ENCODE measurements around the gene MB. TPM values are rescaled to one million over a fixed set of nuclear protein-coding genes. Genes with fewer than 3 reads are reported as not detected.

The MB gene
- total RNA-seq, 1 experiment from 2014 or later, result 0.77 TPM

DNA sequence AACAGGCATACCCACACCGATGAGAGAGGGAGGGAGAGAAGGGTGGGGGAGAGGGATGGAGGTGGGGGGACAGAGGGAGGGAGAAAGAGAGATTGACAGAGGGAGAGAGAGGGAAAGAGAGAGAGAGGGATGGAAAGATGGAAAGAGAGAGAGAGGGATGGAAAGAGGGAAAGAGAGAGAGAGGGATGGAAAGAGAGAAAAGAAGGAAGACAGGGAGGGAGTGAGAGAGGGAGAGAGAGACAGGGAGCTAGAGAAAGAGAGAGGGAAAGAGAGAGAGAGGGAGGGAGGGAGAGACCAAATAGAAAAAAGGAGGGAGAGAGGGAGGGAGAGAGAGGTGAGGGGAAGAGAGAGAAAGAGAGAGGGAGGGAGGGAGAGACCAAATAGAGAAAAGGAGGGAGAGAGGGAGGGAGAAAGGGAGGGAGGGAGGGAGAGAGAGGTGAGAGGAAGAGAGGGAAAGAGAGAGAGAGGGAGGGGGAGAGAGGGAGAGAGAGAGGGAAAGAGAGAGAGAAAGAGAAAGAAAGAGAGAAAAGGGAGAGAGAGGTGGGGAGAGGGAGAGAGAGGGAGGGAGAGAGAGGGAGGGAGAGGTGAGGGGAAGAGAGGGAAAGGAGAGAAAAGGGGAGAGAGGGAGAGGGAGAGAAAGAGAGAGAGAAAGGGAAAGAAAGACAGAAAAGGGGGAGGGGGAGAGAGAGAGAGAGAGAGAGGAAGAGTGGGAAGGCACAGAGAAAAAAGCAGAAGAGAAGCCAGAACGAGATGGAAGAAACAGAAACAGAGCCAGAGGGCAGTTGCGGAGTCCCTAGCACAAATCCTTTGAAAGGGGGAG, 23.8 kb downstream of the MB start:
- Histone ChIP-seq H3K36me3 (ENCODE audit: control insufficient read depth, insufficient read depth, low read length) (no peaks in the 10 kb centered on the region), H3K4me3 (ENCODE audit: low read depth, low read length) (no peak overlapping the region), H3K27me3 (replicated peaks; ENCODE audit: control insufficient read depth, insufficient read depth, low read length) (no peaks in the 10 kb centered on the region), H3K4me1 (peaks cover 29% of the 10 kb centered on the region), H3K9me3 (no peaks in the 10 kb centered on the region)
- Mint-ChIP-seq H3K27me3 (ENCODE audit: insufficient read depth, unreplicated experiment) (no peaks in the 10 kb centered on the region), H3K4me3 (ENCODE audit: unreplicated experiment) (no peak overlapping the region), H3K27ac (ENCODE audit: unreplicated experiment) (no peak overlapping the region), H3K9me3 (ENCODE audit: unreplicated experiment) (no peaks in the 10 kb centered on the region), H3K36me3 (ENCODE audit: insufficient read depth, unreplicated experiment) (peaks cover 6% of the 10 kb centered on the region), H3K4me1 (ENCODE audit: low read depth, unreplicated experiment) (peaks cover 35% of the 10 kb centered on the region)
- BruUV-seq (replicated peaks), result no TSS peak
- DNase-seq, result no peak
- POLR2A ChIA-PET, result no interaction called here
- CTCF ChIA-PET, result no interaction called here
- intact Hi-C loops (cut with micrococcal nuclease; ENCODE audit: unreplicated experiment), result no loop called here
- TF ChIP-seq, protein P1, sequence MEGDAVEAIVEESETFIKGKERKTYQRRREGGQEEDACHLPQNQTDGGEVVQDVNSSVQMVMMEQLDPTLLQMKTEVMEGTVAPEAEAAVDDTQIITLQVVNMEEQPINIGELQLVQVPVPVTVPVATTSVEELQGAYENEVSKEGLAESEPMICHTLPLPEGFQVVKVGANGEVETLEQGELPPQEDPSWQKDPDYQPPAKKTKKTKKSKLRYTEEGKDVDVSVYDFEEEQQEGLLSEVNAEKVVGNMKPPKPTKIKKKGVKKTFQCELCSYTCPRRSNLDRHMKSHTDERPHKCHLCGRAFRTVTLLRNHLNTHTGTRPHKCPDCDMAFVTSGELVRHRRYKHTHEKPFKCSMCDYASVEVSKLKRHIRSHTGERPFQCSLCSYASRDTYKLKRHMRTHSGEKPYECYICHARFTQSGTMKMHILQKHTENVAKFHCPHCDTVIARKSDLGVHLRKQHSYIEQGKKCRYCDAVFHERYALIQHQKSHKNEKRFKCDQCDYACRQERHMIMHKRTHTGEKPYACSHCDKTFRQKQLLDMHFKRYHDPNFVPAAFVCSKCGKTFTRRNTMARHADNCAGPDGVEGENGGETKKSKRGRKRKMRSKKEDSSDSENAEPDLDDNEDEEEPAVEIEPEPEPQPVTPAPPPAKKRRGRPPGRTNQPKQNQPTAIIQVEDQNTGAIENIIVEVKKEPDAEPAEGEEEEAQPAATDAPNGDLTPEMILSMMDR (IDR thresholded peaks at IDR 0.05; ENCODE audit: insufficient read depth in 1 of 2, low read depth in 1 of 2, low read length in 1 of 2, severe bottlenecking in 1 of 2, unreplicated experiment in 1 of 2), result no peak

GRCh38 chr22:35592418-35592967, 24.6 kb downstream of the MB start:
- no peaks in the 10 kb centered on the region for H3K27me3 Mint-ChIP-seq (ENCODE audit: insufficient read depth, unreplicated experiment)
- peaks cover 29% of the 10 kb centered on the region for H3K4me1 ChIP-seq
- H3K9me3 ChIP-seq, result no peaks in the 10 kb centered on the region
- H3K27me3 ChIP-seq (replicated peaks; ENCODE audit: control insufficient read depth, insufficient read depth, low read length), result no peaks in the 10 kb centered on the region
- H3K4me3 ChIP-seq (ENCODE audit: low read depth, low read length), result no peak overlapping the region
- TF ChIP-seq, protein P1 (IDR thresholded peaks at IDR 0.05; ENCODE audit: insufficient read depth in 1 of 2, low read depth in 1 of 2, low read length in 1 of 2, severe bottlenecking in 1 of 2, unreplicated experiment in 1 of 2), result no peak
- H3K27ac Mint-ChIP-seq (ENCODE audit: unreplicated experiment), result no peak overlapping the region
- peaks cover 35% of the 10 kb centered on the region for H3K4me1 Mint-ChIP-seq (ENCODE audit: low read depth, unreplicated experiment)
- CTCF ChIA-PET, result no interaction called here
- H3K4me3 Mint-ChIP-seq (ENCODE audit: unreplicated experiment), result no peak overlapping the region
- BruUV-seq (replicated peaks), result no TSS peak
- H3K36me3 ChIP-seq (ENCODE audit: control insufficient read depth, insufficient read depth, low read length), result no peaks in the 10 kb centered on the region
- no peaks in the 10 kb centered on the region for H3K9me3 Mint-ChIP-seq (ENCODE audit: unreplicated experiment)
- no peak for DNase-seq
- POLR2A ChIA-PET, result no interaction called here
- H3K36me3 Mint-ChIP-seq (ENCODE audit: insufficient read depth, unreplicated experiment), result peaks cover 6% of the 10 kb centered on the region
- intact Hi-C loops (cut with micrococcal nuclease; ENCODE audit: unreplicated experiment), result no loop called here

DNA sequence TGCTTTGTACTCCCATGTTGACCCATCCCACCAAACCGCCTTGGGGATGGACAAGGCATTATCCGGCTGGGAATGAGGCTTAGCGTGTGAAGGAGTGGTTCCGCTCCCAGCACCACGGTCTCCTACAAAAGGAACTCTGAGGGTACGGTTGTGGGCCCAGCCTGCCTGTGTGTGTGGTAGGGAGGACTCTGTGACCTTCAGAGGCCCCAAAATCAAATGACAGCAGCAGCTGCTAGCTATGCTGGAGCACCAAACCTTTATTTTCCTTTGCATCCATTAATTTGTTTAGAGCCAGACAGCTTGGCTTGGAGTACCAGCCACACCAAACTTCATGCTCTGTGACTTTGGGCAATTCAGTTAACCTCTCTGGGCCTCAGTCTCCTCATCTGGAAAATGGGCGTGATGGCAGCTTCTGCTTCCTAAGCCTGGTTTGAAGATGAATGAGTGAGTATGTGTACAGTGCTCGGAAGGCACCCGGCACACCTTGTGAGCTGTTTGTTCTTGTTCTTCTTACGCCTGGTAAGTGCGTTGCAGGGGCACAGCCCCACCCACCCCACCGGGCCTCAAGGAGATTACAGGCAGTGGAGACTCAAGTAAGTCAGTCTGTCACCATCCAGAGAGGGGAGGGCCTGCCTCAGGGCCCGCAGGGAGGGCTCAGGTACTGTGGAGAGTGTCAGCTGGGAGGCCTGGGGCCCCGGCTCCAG, 25.3 kb downstream of the MB start:
- peaks cover 35% of the 10 kb centered on the region for H3K4me1 Mint-ChIP-seq (ENCODE audit: low read depth, unreplicated experiment)
- Histone ChIP-seq H3K36me3 (ENCODE audit: control insufficient read depth, insufficient read depth, low read length) (no peaks in the 10 kb centered on the region), H3K4me3 (ENCODE audit: low read depth, low read length) (no peak overlapping the region), H3K9me3 (no peaks in the 10 kb centered on the region), H3K4me1 (peaks cover 29% of the 10 kb centered on the region), H3K27me3 (replicated peaks; ENCODE audit: control insufficient read depth, insufficient read depth, low read length) (no peaks in the 10 kb centered on the region)
- no TSS peak for BruUV-seq (replicated peaks)
- H3K9me3 Mint-ChIP-seq (ENCODE audit: unreplicated experiment), result no peaks in the 10 kb centered on the region
- ChIA-PET POLR2A (no interaction called here), CTCF (no interaction called here)
- no peak overlapping the region for H3K27ac Mint-ChIP-seq (ENCODE audit: unreplicated experiment)
- no peak overlapping the region for H3K4me3 Mint-ChIP-seq (ENCODE audit: unreplicated experiment)
- intact Hi-C loops (cut with micrococcal nuclease; ENCODE audit: unreplicated experiment), result no loop called here
- peaks cover 6% of the 10 kb centered on the region for H3K36me3 Mint-ChIP-seq (ENCODE audit: insufficient read depth, unreplicated experiment)
- DNase-seq, result no peak
- no peaks in the 10 kb centered on the region for H3K27me3 Mint-ChIP-seq (ENCODE audit: insufficient read depth, unreplicated experiment)
- TF ChIP-seq, protein P1 (IDR thresholded peaks at IDR 0.05; ENCODE audit: insufficient read depth in 1 of 2, low read depth in 1 of 2, low read length in 1 of 2, severe bottlenecking in 1 of 2, unreplicated experiment in 1 of 2), result no peak

Measured in Caco-2 (cell line).